GM21390 (cell line): ENCODE data around the gene GNAL.
"Not testable (repeated sequence)": the region's sequence is repeated elsewhere in the genome, so short reads cannot be mapped to it uniquely, and the experiment has no call there.

Experiments
- ATAC-seq: cut with Tn5 transposase; IDR thresholded peaks from one replicate; pipeline ENCODE4 v1.9.1; 2021; ENCODE audit not compliant: unreplicated experiment

Gene GNAL

DNA sequence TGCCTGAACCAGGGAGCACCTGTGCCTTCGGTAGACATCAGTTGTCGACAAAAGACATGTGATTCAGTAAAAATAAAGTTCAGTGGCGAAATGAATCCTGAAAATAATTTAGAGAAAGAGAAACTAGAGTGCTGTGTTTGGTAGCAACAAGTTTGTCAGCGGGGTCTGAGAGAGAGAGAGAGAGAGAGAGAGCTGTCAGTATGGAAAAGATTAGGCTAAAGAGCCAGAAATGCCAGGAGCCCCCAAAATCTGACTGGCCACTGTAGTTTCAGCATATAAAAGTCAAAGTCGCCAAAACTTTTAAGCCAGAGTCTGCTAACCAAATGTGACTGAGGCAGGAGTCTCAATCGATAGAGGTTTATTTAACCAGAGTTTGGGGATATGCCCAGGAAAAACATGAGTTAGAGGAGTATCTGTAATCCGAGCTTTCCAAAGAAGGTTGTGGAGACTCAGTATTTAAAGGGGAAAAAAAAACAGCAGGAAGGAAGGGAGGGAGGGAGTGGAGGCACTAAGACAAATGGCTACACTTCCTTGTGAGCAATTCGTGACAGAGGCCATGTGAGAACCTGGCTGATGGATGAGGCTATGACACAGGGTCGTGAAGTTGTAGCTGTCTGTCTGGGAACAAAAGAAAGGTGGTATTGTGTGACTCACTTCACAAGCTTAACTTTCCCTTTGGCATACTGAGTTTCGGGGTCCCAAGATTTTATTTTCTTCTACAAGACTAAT, 20.5 kb upstream of the GNAL start:
- no peak for ATAC-seq

DNA sequence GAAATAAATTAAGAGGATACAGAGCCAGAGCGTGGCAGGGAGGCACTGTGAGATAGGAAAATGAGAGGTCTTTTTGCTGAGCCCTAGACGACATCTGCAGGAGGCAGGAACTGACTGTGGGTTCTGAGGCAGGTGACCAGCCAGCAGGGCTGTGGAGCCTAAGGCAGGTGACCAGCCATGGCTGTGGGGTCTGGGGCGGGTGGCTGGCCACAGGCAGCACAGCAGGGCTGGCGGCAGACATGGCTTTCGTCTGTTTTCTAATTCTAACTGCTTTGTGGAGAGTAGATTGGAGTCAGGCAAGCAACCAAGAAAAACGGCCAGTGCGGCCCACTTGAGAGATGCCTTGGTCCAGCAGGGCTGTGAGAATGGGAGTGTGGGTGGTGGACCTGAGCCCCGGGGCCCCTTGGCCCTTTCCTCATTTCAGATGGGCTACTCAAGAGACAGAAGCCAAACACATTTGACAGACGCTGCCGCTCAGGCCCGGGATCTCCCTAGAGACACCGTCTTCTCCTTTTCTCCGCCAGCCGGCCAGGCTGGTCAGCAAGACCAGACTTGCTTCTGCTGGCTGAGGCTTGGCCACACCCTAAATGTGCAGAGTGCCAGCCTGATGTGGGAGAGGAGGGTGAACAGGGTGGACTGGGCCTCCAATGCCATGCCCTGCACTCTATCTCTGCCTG, 19.7 kb upstream of the GNAL start:
- no peak for ATAC-seq

DNA sequence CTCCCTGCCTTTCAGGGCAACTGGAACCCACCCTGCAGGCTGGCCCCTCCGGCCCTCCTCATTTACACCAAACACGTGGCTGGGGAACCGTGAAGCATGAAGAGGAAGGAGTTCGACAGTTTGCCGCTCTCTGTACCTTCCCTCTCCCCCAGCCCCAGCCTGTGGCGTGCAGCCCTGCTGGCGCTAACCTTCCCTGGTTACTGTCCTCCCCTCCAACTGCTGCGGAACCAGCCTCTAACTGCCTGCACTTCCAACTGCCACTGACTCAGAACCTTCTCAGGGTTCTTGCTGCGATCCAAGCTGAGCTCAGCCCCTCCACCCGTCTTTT, 19.2 kb upstream of the GNAL start:
- no peak for ATAC-seq

DNA sequence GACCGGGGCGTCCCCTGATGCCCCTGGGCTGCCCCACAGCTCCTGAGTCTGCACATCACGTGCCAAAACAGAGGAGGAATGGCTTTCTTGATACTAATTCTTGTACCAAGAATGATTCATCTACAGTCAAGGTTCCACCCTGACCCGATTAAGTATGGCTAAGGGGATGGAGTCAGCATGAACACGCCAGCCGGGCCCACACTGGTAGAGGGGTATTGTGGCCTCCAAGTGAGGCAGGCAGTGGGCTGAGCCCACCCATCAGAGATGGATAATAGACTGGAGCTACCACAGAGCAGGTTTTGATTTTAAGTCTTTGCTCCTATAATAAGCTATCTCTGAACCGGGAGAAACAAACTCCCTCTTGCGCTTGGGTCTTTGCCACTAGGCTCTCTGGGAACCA, 17.9 kb upstream of the GNAL start:
- ATAC-seq, result no peak

DNA sequence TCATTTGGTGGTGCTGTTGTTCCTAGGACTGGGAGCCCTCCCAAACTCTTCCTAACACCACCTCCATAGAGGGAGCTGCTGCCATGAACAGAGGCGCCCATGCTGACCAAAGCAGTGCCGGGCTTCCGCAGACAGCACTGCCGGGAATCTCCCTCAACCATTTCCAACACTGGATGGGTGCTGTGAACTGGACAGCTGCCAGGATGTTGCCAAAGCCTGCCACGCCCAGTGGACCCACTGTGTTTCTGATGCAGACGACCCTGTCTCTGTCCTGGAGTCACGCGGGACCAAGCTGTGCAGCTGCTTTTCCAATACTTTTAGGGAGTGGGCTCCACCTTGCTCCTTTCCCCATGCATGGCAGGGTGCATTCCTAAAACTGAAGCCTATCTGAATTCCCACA, 16.9 kb upstream of the GNAL start:
- no peak for ATAC-seq

DNA sequence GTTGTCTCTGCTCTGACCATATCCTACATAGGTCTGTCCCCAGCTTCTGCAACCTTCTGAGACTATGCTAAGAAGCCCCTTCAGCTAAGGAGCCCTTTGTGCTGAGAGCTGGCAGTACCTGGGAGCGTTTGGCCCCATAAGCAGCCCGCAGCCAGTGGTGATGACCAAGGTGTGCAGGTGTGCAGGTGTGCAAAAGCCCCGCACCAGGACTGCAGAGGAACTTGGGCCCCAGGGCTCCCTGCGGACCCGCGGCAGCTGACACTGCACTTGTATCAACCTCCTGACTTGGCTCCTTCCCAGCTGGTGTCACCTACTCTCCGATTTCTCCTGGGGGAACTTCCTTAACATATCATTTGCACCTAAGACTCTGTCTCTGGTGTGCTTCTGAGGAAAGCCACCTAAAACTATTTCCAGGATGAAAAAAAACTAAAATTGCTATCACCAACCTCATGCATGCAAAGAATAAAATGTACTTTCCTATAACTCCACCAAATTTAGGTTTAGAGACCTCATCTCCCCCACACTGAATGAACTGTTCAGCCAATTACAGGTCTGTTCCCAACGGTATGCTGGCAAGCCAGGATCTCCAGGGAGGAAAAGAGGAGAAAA, 16.1 kb upstream of the GNAL start:
- no peak for ATAC-seq

DNA sequence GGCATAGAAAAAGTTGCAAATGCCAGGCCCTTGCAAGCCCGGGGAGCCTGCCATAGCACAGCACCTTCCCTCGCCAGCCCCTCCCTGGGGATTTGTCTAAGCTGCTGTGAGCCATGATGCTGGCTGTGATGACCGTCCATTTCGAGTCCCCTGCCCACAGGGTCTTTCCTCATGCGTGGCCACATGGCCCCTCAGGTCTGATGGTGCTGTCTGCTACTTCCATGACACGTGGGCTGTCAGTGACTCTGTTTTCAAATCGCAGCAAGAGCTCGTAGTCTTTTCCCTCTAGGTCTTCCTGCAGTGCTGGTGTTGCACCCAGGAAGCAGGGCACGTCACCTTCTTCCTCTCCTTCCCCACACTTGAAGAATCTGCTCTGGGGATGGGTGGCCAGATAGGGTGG, 15.5 kb upstream of the GNAL start:
- no peak for ATAC-seq

DNA sequence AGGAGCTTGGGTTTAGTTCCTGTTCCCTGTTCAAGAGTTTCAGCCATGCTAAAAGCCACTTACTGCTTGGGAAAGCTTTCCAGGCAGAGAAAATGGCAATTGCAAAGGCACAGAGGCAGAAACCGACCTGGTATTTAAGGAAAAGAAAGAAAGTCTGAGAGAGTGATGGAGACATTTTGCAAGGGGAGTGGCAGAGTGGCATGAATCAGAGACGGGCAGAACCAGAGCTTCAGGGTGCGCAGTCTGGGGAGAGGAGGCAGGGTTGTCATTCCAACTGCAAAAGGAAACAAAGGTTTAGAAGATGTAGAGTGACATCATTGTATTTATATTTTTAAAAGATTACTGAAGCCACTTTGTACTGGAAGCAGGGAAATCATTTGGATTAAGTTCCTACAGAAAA, 14.9 kb upstream of the GNAL start:
- ATAC-seq, result no peak

DNA sequence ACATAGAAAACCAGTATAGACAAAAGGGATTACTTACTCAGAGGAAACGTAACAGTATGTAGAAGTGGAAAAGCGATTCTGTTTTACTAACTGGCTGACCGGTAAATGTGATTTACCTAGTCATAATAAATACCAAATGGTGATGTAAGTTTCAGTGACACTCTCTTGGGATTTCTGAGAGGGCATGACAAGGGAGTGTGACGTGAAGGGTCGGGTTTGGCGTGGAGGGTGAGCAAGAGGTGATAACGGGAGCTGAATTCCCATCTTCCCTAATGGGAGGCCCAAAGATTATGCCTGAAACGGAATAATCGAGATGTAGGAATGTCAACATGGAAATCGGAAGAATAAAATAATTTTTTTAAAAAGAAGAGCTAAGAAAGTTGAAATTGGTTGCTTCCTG, 12.7 kb upstream of the GNAL start:
- no peak for ATAC-seq

DNA sequence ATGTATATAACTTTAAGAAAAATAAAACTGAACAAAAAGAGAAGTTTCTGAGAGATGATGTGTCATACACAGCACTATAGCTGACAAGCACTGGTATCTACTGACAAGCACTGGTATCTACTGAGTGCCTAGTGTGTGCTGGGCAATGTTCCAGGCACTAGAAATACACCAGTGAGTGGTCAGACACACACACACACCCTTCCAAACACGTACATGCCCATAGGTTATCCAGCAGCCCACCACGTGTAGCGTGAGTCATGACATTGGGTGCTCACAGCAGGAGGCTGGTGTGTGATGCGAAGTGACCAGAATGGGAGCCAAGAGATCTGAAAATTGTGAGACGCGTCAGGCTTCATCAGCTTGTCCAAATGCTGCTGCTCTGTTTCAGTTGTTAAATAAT, 12.2 kb upstream of the GNAL start:
- ATAC-seq, result no peak

DNA sequence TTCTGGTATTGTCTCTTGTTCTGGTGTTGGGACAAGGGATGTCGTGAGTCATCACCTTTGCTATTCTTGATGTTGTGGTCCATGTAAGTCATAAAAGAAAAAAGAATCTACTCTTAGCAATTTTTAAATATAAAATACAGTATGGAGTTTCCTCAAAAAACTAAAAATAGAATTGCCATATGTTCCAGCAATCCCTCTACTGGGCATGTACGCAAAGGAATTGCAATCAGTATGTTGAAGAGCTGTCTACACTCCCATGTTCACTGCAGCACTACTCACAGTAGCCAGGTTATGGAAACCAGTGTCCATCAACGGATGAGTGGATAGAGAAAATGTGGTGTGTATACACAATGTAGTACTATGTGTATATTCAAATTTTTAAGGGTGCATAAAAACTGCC, 10.9 kb upstream of the GNAL start:
- no peak for ATAC-seq

DNA sequence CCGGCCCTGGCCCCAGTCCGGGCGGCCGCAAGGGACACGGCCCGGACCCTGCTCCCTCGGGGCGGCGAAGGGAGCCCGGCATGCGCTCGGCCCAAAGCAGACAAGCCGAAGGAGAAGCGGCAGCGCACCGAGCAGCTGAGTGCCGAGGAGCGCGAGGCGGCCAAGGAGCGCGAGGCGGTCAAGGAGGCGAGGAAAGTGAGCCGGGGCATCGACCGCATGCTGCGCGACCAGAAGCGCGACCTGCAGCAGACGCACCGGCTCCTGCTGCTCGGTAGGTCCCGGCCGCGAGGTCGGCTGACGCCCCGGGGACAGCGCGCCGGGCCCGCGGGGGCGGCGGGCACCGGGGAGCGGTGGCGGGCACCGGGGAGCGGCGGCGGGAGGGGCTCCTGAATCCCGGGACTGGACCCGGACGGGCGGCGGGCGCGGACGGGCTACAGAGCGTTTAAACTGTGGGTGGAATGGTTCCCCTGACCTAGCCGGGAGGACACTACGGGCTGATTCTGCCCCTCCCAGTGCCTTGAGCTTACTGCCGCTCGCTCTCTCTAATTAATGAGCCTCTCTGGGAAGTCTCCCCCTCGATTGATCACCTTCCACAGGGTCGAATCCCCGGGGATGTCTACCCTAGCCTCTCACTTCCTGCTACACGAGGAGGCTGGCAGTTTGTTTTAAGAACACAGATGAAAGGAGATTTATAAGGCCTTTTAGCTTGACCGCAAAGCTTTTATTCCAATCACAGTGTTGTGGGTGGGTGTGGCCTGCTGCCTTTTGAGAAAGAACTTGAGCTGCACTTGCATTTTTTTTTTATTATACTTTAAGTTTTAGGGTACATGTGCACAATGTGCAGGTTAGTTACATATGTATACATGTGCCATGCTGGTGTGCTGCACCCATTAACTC, 853 bp downstream of the GNAL start:
- ATAC-seq, result peak; percentile 58

DNA sequence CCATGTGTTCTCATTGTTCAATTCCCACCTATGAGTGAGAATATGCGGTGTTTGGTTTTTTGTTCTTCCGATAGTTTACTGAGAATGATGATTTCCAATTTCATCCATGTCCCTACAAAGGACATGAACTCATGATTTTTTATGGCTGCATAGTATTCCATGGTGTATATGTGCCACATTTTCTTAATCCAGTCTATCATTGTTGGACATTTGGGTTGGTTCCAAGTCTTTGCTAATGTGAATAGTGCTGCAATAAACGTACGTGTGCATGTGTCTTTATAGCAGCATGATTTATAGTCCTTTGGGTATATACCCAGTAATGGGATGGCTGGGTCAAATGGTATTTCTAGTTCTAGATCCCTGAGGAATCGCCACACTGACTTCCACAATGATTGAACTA, 1.6 kb downstream of the GNAL start:
- ATAC-seq, result not testable (repeated sequence)

DNA sequence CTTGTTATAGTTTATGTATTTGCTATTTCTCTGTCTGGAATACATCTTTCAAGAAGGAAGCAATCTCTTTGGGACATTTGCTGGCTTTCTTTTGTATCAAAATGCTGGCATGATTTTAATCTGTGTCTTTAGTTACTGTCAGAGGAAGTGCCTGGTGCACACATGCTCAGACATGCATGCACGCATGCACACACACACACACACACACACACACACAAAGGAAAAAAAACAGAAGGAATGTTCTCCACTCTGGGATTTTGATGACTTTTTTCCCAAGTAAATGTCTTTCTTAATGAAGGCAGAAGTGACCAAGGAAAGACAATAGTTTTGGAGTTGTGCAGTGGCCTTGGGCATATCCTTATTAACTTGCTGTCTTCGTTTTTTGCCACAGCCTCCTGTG, 6.7 kb downstream of the GNAL start:
- ATAC-seq, result no peak

DNA sequence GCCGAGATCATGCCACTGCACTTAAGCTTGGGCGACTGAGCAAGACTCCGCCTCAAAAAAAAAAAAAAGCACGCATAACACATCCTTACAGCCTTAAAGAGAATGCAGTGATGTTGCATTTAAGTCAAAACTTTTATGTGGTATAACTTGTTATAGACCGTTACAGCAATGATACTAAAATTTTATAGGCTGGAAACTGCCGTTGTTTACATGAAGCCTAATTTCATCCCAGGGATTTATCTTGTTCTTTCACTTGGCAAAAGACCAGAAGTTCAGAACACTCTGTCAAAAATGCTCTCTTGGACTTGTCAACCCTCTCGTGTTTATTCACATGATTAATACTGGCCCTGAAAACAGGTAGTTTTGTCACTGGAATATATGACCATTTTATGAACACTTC, 7.4 kb downstream of the GNAL start:
- ATAC-seq, result no peak

DNA sequence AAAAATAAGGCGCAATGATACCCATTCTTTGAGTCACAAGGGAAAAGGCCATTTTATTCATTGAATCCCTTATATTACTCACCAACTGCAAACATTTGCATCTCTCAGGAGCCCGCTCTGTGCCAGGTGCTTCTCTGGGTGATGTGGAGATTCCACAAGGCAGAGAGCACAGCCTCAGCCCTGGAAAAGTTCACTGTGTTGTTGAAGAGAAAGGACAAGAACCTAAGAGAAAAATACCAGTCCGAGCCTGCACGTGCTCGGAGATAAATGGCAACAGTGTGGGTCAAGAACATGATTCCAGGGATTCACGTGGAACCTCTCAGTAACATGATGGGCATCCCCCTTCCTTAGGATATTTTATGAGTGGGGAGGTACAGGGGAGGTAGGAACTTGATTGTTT, 11.8 kb downstream of the GNAL start:
- ATAC-seq, result no peak

DNA sequence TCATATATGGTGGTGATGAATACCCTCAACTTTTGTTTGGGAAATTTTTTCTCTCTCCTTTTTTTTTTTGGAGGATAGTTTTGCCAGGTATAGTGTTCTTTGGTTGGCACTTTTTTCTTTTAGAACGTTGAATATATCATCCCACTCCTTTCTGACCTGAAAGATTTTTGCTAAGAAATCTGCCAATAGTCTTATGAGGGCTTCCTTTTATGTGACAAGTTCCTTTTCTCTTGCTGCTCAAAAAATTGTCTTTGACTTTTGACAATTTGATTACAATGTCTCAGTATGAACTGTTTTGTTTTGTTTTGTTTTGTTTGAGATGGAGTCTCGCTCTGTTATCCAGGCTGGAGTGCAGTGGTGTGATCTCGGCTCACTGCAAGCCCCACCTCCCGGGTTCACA, 21.5 kb downstream of the GNAL start:
- no peak for ATAC-seq

DNA sequence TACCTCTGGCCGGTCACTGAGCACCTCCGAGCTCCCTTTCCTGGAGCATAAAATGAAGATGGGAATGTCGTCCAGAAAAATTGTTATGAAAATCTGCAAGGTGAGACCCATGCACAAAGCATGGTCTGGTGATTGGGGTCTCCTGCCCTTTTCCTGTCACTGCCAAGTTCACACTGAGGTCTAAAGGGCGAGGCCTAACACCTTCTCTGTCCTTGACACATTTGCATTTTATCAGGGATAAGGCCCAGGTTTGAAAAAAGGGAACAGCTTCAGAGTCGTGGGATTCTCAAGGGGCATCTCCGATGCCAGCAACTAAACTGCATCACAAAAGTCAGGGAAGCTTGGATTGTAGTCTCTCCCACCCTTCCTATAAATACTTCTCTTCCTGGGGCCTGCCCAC, 24.7 kb downstream of the GNAL start:
- no peak for ATAC-seq

DNA sequence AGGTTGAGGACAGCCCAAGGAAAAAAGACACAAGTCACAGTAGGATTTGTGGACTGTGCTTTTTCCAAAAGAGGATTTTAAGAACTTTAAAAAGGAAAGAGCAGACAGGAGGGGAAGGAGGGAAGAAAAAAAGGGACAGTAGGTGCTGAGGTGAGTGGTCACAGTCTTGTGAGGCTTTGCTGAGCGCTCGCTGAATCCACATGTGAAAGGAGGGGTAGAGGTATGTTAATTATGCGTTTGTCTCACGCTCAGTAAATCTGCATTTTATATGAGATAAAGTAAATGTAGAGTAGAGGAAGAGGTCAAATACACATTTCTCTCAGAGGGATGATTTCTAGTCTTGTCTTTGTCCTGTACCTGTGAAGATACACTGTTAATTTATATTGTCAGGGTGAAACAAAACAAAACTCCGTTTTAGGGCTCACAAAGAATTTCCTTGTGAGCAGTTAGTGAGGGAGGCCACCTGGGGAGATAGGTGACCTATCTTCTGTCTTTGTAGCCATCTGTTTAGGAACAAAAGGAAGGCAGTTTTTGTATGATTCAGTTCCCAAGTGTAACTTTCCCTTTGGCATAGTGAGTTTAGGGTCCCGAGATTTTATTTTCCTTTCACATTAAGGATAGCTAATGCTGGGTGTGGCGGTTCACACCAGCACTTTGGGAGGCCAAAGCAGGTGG, 25.3 kb downstream of the GNAL start:
- ATAC-seq, result no peak

DNA sequence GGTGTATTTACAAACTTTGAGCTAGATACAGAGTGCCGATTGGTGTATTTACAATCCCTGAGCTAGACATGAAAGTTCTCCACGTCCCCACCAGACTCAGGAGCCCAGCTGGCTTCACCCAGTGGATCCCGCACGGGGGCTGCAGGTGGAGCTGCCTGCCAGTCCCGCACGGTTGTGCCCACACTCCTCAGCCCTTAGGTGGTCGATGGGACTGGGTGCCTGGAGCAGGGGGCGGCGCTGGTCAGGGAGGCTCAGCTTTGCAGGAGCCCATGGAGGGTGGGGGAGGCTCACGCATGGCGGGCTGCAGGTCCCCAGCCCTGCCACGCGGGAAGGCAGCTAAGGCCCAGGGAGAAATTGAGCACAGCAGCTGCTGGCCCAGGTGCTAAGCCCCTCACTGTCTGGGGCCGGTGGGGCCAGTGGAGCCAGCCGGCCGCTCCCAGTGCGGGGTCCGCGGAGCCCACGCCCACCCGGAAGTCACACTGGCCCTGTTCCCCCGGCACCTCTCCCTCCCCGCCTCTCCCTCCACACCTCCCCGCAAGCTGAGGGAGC, 27.8 kb downstream of the GNAL start:
- ATAC-seq, result not testable (repeated sequence)

DNA sequence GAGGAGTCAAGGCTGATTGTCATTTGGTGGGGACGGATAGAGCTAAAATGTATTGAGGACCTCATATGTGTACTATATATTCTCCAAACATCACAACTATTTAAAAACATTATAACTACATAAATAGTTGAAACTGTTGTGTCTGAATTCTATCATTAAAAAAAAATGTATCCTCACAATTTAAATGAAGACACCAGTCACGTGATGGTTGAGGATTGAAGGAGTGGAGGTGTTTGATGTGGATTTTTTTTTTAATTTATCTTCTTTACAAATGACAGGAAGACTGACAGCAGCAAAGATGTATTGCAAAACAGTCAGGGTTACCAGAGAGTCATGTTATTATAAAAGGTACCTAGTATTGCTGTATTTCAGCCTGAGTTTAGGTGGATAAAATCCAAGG, 30.0 kb downstream of the GNAL start:
- ATAC-seq, result no peak
